ENCODE measurements around the gene ENO3.

ENO3 gene

GRCh38 chr17:4948931-4949320 lies 2.0 kb upstream of the ENO3 start:
- Mint-ChIP-seq H3K4me3 (peak overlapping the region; percentile 94), H3K4me1 (ENCODE audit: low read depth in 2 of 2) (peaks cover 44 to 46% of the 10 kb centered on the region in 2 donors), H3K27me3 (no peaks in the 10 kb centered on the region), H3K9me3 (no peaks in the 10 kb centered on the region), H3K27ac (peak overlapping the region; percentile 91 to 94), H3K36me3 (ENCODE audit: insufficient read depth) (peaks cover 46% of the 10 kb centered on the region)
- DNase-seq (peak in 2 of 3 experiments; percentile 58 to 61), ATAC-seq (replicated peaks) (peak; percentile 43)

- peak overlapping the region; percentile 94 for H3K4me3 Mint-ChIP-seq
- H3K4me1 Mint-ChIP-seq (ENCODE audit: low read depth in 2 of 2), result peaks cover 38 to 40% of the 10 kb centered on the region in 2 donors
- no peaks in the 10 kb centered on the region for H3K27me3 Mint-ChIP-seq
- peak; percentile 54 for ATAC-seq (replicated peaks)
- peaks cover 47% of the 10 kb centered on the region for H3K36me3 Mint-ChIP-seq (ENCODE audit: insufficient read depth)
- no peaks in the 10 kb centered on the region for H3K9me3 Mint-ChIP-seq
- peak overlapping the region; percentile 91 to 94 for H3K27ac Mint-ChIP-seq
- DNase-seq, result peak; percentile 70 to 77 (median 75)
These were observed 1.4 kb upstream of the ENO3 start for GRCh38 chr17:4949321-4950074.

DNA sequence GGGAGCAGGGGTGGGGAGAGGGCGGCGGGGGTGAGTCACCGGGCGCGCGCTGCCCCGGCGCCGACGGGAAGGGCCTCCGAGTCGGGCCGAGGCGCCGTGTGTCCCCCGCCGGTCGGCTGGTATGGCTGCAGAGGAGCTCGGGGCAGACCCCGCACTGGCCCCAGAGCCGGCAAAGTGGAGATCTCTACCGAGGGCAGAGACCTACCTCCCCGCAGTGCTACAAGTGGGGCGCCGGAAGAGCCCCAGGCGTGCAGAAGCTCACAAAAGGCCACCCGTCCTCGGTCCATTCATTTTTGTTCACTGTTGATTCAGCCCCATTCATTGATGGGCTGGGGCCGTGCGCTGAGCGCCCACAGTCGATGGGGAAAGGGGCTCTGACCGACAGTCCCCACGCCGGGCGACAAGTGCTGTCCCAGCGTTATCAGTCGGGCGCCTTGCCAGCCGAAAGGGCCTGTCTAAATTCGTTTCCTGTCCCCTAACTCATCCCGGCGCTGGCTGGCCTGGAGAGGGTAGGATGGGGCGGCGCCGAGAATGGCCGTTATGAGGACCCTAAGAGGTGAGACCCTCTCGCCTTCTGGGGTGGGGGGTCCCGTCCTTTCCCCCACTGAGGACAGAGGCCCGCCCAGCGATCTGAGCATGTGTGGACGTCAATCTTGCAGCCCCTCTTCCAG lies 709 bp upstream of the ENO3 start:
- DNase-seq, result peak in 1 of 3 experiments; percentile 39
- no peaks in the 10 kb centered on the region for H3K9me3 Mint-ChIP-seq
- no peaks in the 10 kb centered on the region for H3K27me3 Mint-ChIP-seq
- peak overlapping the region; percentile 94 for H3K4me3 Mint-ChIP-seq
- H3K36me3 Mint-ChIP-seq (ENCODE audit: insufficient read depth), result peaks cover 40% of the 10 kb centered on the region
- peak overlapping the region; percentile 91 to 94 for H3K27ac Mint-ChIP-seq
- H3K4me1 Mint-ChIP-seq (ENCODE audit: low read depth in 2 of 2), result peaks cover 31 to 33% of the 10 kb centered on the region in 2 donors
- ATAC-seq (replicated peaks), result peak; percentile 4

GRCh38 chr17:4951486-4951885 lies 567 bp downstream of the ENO3 start:
- H3K36me3 Mint-ChIP-seq (ENCODE audit: insufficient read depth), result peaks cover 33% of the 10 kb centered on the region
- DNase-seq, result no peak
- H3K4me3 Mint-ChIP-seq, result peak overlapping the region; percentile 12 to 94
- no peaks in the 10 kb centered on the region for H3K27me3 Mint-ChIP-seq
- H3K4me1 Mint-ChIP-seq (ENCODE audit: low read depth in 2 of 2), result peaks cover 22 to 26% of the 10 kb centered on the region in 2 donors
- no peak for ATAC-seq (replicated peaks)
- no peaks in the 10 kb centered on the region for H3K9me3 Mint-ChIP-seq
- H3K27ac Mint-ChIP-seq, result peak overlapping the region; percentile 91 to 94

DNA sequence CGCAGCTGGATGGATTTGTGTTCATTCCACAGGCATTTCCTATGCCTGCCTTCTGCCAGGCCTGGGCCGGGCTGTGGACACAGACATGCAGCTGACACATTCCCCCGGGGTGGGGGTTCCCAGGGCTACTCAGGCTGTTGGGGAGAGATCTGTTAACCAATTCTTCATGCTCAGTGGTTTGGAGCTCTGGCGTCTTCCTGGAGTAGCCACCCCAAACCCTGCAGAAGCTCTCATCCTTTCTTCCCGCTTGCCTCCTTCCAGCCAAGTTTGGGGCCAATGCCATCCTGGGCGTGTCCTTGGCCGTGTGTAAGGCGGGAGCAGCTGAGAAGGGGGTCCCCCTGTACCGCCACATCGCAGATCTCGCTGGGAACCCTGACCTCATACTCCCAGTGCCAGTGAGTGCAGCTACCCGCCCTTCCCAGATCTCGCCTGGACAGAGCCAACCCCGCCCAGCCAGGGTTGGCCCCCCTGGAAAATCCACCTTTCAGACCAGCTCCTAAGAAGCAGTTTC lies 2.6 kb downstream of the ENO3 start:
- H3K27me3 Mint-ChIP-seq, result no peaks in the 10 kb centered on the region
- no peak for ATAC-seq (replicated peaks)
- H3K36me3 Mint-ChIP-seq (ENCODE audit: insufficient read depth), result peaks cover 14% of the 10 kb centered on the region
- no peak overlapping the region for H3K4me3 Mint-ChIP-seq
- no peak overlapping the region for H3K27ac Mint-ChIP-seq
- peaks cover 16 to 23% of the 10 kb centered on the region in 2 donors for H3K4me1 Mint-ChIP-seq (ENCODE audit: low read depth in 2 of 2)
- no peaks in the 10 kb centered on the region for H3K9me3 Mint-ChIP-seq
- DNase-seq, result no peak

GRCh38 chr17:4955091-4955490 lies 4.2 kb downstream of the ENO3 start:
- no peak for DNase-seq
- no peak for ATAC-seq (replicated peaks)
- Mint-ChIP-seq H3K27ac (no peak overlapping the region), H3K36me3 (ENCODE audit: insufficient read depth) (peaks cover 10% of the 10 kb centered on the region), H3K4me1 (ENCODE audit: low read depth in 2 of 2) (peaks cover 14 to 23% of the 10 kb centered on the region in 2 donors), H3K4me3 (no peak overlapping the region), H3K9me3 (no peaks in the 10 kb centered on the region), H3K27me3 (no peaks in the 10 kb centered on the region)

DNA sequence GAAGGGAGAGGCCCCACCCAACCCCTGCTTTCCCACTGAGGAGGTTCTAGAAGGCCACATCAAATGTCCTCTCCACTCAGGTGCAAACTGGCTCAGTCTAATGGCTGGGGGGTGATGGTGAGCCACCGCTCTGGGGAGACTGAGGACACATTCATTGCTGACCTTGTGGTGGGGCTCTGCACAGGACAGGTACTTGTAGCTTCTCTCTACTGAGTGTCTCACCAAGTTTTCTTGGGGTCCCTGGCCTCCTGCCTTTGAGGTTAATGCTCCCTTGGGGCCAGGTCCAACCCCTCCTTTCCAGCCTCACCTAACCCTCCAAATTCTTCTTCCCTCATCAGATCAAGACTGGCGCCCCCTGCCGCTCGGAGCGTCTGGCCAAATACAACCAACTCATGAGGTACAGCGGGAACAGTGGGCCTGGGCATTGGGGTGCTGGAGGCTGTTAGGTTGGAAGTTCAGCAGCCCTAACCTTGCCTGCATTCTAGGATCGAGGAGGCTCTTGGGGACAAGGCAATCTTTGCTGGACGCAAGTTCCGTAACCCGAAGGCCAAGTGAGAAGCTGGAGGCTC lies 5.7 kb downstream of the ENO3 start:
- Mint-ChIP-seq H3K27me3 (no peaks in the 10 kb centered on the region), H3K27ac (no peak overlapping the region), H3K4me3 (no peak overlapping the region), H3K9me3 (no peaks in the 10 kb centered on the region), H3K36me3 (ENCODE audit: insufficient read depth) (peaks cover 18% of the 10 kb centered on the region), H3K4me1 (ENCODE audit: low read depth in 2 of 2) (peaks cover 3 to 8% of the 10 kb centered on the region in 2 donors)
- peak in 1 of 3 experiments; percentile 19 for DNase-seq
- no peak for ATAC-seq (replicated peaks)

- DNase-seq (no peak), ATAC-seq (replicated peaks) (no peak)
- H3K4me1 Mint-ChIP-seq (ENCODE audit: low read depth in 2 of 2), result peaks cover 3 to 5% of the 10 kb centered on the region in 2 donors
- H3K27me3 Mint-ChIP-seq, result no peaks in the 10 kb centered on the region
- no peak overlapping the region for H3K27ac Mint-ChIP-seq
- H3K9me3 Mint-ChIP-seq, result no peaks in the 10 kb centered on the region
- no peak overlapping the region for H3K4me3 Mint-ChIP-seq
- H3K36me3 Mint-ChIP-seq (ENCODE audit: insufficient read depth), result peaks cover 18% of the 10 kb centered on the region
These were observed 7.2 kb downstream of the ENO3 start for GRCh38 chr17:4958102-4958501.

DNA sequence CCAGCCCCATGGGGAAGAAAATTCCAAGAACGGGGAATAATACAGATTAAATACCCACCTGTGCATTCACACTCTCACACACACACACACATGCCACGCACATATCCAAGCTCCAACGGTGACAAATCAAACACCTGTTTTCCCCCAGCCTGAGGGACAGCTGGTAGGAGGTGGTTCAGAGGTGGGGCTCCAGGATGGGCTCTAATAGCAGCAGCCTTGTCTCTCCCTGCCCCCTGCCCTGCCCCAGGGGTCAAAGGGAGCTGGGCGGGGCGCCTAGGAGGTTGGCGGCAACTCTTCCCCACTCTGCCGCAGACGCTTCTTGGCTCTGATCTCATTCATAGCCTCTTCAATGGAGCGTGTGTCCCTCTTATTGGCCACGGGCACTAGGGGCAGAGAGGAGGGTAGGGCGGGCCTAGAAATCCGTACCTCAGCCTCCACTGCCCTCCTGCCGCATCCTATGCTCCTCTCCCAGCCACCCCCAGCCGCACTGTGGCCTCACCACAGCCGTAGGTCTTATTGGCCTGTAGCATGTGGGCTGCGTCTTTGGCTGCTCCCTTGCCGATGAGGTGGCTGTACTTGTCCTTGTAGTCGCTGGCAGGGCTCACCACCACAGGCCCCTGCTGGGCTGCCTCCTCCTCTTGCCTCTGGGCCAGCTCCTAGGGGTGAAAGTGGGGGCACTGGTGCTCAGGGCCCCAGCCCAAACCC lies 8.5 kb downstream of the ENO3 start:
- H3K9me3 Mint-ChIP-seq, result no peaks in the 10 kb centered on the region
- H3K4me3 Mint-ChIP-seq, result no peak overlapping the region
- DNase-seq, result no peak
- no peaks in the 10 kb centered on the region for H3K27me3 Mint-ChIP-seq
- H3K36me3 Mint-ChIP-seq (ENCODE audit: insufficient read depth), result peaks cover 17% of the 10 kb centered on the region
- H3K4me1 Mint-ChIP-seq (ENCODE audit: low read depth in 2 of 2), result peaks cover 3 to 5% of the 10 kb centered on the region in 2 donors
- no peak overlapping the region for H3K27ac Mint-ChIP-seq
- no peak for ATAC-seq (replicated peaks)

DNA sequence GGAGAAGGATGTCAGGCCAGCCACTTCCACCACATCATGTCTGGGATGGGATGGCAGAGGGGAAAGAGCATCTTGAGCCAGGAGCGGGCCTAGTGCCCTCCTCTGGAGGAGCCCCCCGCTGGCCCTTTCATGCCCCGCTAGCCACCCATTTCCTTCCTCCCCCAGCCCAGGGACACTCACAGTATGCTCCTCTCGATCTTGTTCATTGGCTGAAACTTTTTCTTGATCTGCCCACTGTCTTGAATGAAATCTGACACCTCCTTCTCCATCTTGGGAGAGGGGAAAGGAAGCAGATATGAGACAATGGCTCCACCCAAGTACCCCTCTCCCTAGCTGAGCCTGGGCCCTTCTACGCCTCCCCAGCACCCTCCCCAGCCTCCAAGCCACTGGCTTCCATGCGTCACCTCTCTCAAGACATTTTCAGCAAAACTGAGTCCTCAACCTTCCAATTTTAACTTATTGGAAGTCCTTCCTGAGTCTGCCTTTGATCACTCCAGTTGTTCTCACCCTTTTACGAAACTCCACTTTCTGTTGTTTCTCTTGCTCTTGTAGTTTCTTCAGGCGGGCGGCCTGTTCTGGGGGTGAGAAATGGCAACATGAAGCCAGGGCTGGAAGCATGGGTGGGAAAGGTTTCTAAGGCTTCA lies 9.5 kb downstream of the ENO3 start:
- peaks cover 6 to 9% of the 10 kb centered on the region in 2 donors for H3K4me1 Mint-ChIP-seq (ENCODE audit: low read depth in 2 of 2)
- peak overlapping the region in 1 of 2 donors; percentile 69 for H3K27ac Mint-ChIP-seq
- H3K27me3 Mint-ChIP-seq, result no peaks in the 10 kb centered on the region
- no peaks in the 10 kb centered on the region for H3K9me3 Mint-ChIP-seq
- H3K4me3 Mint-ChIP-seq, result no peak overlapping the region
- peaks cover 15% of the 10 kb centered on the region for H3K36me3 Mint-ChIP-seq (ENCODE audit: insufficient read depth)
- DNase-seq (no peak), ATAC-seq (replicated peaks) (no peak)

- Mint-ChIP-seq H3K36me3 (ENCODE audit: insufficient read depth) (peaks cover 14% of the 10 kb centered on the region), H3K4me1 (ENCODE audit: low read depth in 2 of 2) (peaks cover 11 to 12% of the 10 kb centered on the region in 2 donors), H3K9me3 (no peaks in the 10 kb centered on the region), H3K4me3 (peak overlapping the region in 1 of 2 donors; percentile 20), H3K27ac (peak overlapping the region in 1 of 2 donors; percentile 10), H3K27me3 (no peaks in the 10 kb centered on the region)
- DNase-seq (no peak), ATAC-seq (replicated peaks) (no peak)
These were observed 14.5 kb downstream of the ENO3 start for GRCh38 chr17:4965311-4965986.

- H3K27ac Mint-ChIP-seq, result peak overlapping the region in 1 of 2 donors; percentile 44
- H3K36me3 Mint-ChIP-seq (ENCODE audit: insufficient read depth), result peaks cover 7% of the 10 kb centered on the region
- no peak overlapping the region for H3K4me3 Mint-ChIP-seq
- H3K27me3 Mint-ChIP-seq, result no peaks in the 10 kb centered on the region
- peak; percentile 86 to 91 (median 90) for DNase-seq
- no peaks in the 10 kb centered on the region for H3K9me3 Mint-ChIP-seq
- peak; percentile 82 for ATAC-seq (replicated peaks)
- H3K4me1 Mint-ChIP-seq (ENCODE audit: low read depth in 2 of 2), result peaks cover 12% of the 10 kb centered on the region in 2 donors
These were observed 16.1 kb downstream of the ENO3 start for GRCh38 chr17:4966844-4967538.
